Measurements from ENCODE around the gene SDCCAG8. TPM values are rescaled to one million over a fixed set of nuclear protein-coding genes. Genes with fewer than 3 reads are reported as not detected.

SDCCAG8 gene
- polyA plus RNA-seq, 3 donors: 33.2 to 34.4 (median 33.4) TPM

- Mint-ChIP-seq H3K4me3 (no peak overlapping the region), H3K27ac (peak overlapping the region in 1 of 7 donors; percentile 28), H3K27me3 (ENCODE audit: low read depth in 3 of 3) (peaks cover 0 to 2% (median 2%) of the 10 kb centered on the region in 3 donors), H3K9me3 (no peaks in the 10 kb centered on the region), H3K36me3 (peaks cover 6 to 19% of the 10 kb centered on the region in 2 donors), H3K4me1 (peaks cover 42% of the 10 kb centered on the region)
- Histone ChIP-seq H2AFZ (ENCODE audit: insufficient read depth, low read depth, low read length, poor library complexity, severe bottlenecking) (no peak overlapping the region), H3K79me2 (ENCODE audit: insufficient read depth, low read length) (no peaks in the 10 kb centered on the region), H3K36me3 (replicated peaks in 1 of 2; ENCODE audit: control insufficient read depth in 1 of 2, insufficient read depth in 2 of 2, low read length in 2 of 2) (no peaks in the 10 kb centered on the region), H3K9me3 (replicated peaks in 1 of 2; ENCODE audit: control insufficient read depth in 1 of 2, insufficient read depth in 1 of 2, low read length in 2 of 2) (no peaks in the 10 kb centered on the region), H3K4me3 (replicated peaks in 1 of 3; ENCODE audit: low read depth in 2 of 3, low read length in 3 of 3) (no peak overlapping the region), H3K4me1 (ENCODE audit: control insufficient read depth in 1 of 2, insufficient read depth in 2 of 2, low read length in 2 of 2) (peaks cover 44 to 53% of the 10 kb centered on the region in 2 donors), H3K9ac (ENCODE audit: insufficient read depth, low read length, poor library complexity, severe bottlenecking) (no peak overlapping the region), H3K27ac (ENCODE audit: low read depth in 1 of 2, low read length in 2 of 2) (peak overlapping the region in 1 of 2 donors; percentile 88), H4K20me1 (ENCODE audit: insufficient read depth, low read length) (no peaks in the 10 kb centered on the region), H3K27me3 (ENCODE audit: control insufficient read depth in 2 of 2, insufficient read depth in 2 of 2, low read length in 2 of 2) (no peaks in the 10 kb centered on the region), H3K4me2 (replicated peaks; ENCODE audit: extremely low read depth, low read length, poor library complexity, severe bottlenecking) (no peak overlapping the region)
- no peak for DNase-seq
- intact Hi-C loops (cut with micrococcal nuclease): no loop called here
- WGBS (ENCODE audit: insufficient coverage): 100% methylated on average over 3 of the region's 6 CpGs
- no peak for TF ChIP-seq CTCF (IDR thresholded peaks at IDR 0.05)
Observed at GRCh38 chr1:243449373-243449772, 193.5 kb downstream of the SDCCAG8 start.

- Histone ChIP-seq H3K79me2 (ENCODE audit: insufficient read depth, low read length) (no peaks in the 10 kb centered on the region), H3K4me1 (ENCODE audit: control insufficient read depth in 1 of 2, insufficient read depth in 2 of 2, low read length in 2 of 2) (peaks cover 31 to 40% of the 10 kb centered on the region in 2 donors), H3K27ac (ENCODE audit: low read depth in 1 of 2, low read length in 2 of 2) (peak overlapping the region; percentile 47 to 53), H3K4me2 (replicated peaks; ENCODE audit: extremely low read depth, low read length, poor library complexity, severe bottlenecking) (peak overlapping the region; percentile 15), H3K27me3 (ENCODE audit: control insufficient read depth in 2 of 2, insufficient read depth in 2 of 2, low read length in 2 of 2) (no peaks in the 10 kb centered on the region), H2AFZ (ENCODE audit: insufficient read depth, low read depth, low read length, poor library complexity, severe bottlenecking) (no peak overlapping the region), H3K36me3 (replicated peaks in 1 of 2; ENCODE audit: control insufficient read depth in 1 of 2, insufficient read depth in 2 of 2, low read length in 2 of 2) (no peaks in the 10 kb centered on the region), H4K20me1 (ENCODE audit: insufficient read depth, low read length) (no peaks in the 10 kb centered on the region), H3K9me3 (replicated peaks in 1 of 2; ENCODE audit: control insufficient read depth in 1 of 2, insufficient read depth in 1 of 2, low read length in 2 of 2) (no peaks in the 10 kb centered on the region), H3K4me3 (replicated peaks in 1 of 3; ENCODE audit: low read depth in 2 of 3, low read length in 3 of 3) (no peak overlapping the region), H3K9ac (ENCODE audit: insufficient read depth, low read length, poor library complexity, severe bottlenecking) (no peak overlapping the region)
- intact Hi-C loops (cut with micrococcal nuclease): no loop called here
- H3K27ac Mint-ChIP-seq: peak overlapping the region; percentile 66 to 95 (median 91)
- H3K27me3 Mint-ChIP-seq (ENCODE audit: low read depth in 3 of 3): peaks cover 0 to 2% (median 0%) of the 10 kb centered on the region in 3 donors
- peak; percentile 47 to 72 (median 63) for DNase-seq
- H3K9me3 Mint-ChIP-seq: peaks cover 0 to 1% (median 0%) of the 10 kb centered on the region in 7 donors
- no peak for TF ChIP-seq CTCF (IDR thresholded peaks at IDR 0.05)
- 56% methylated on average over 1 of the region's 2 CpGs for WGBS (ENCODE audit: insufficient coverage)
- peaks cover 17 to 23% of the 10 kb centered on the region in 2 donors for H3K36me3 Mint-ChIP-seq
- no peak overlapping the region for H3K4me3 Mint-ChIP-seq
- peaks cover 28% of the 10 kb centered on the region for H3K4me1 Mint-ChIP-seq
Observed at GRCh38 chr1:243452092-243452491, 196.3 kb downstream of the SDCCAG8 start.

All from CD14-positive monocyte (primary cell).